GM23338 (cell line): ENCODE data around the gene HAUS8. TPM values are rescaled to one million over a fixed set of nuclear protein-coding genes. Genes with fewer than 3 reads are reported as not detected.

Experiments
- polyA plus RNA-seq: library from polyadenylated mRNA; unstranded; fragments of >200 nt; fragmentation: Nextera tagmentation; extraction: Ambion mirVana; gene quantifications from 2 replicates; pipeline ENCODE4 v1.2.1, GENCODE V29; 2016
- total RNA-seq: library from RNA; depleted of rRNA; stranded (reverse); fragments of >200 nt; shearing (Covaris generic); gene quantifications from 2 replicates; pipeline ENCODE4 v1.2.3, GENCODE V29; 2014; rRNA removed
- TF ChIP-seq, protein P1 (sequence below), 2 experiments: fragments of 200-600 bp in 1 of 2; sonication (generic) in 1 of 2; conservative IDR thresholded peaks; 2 replicates each; pipeline versions ENCODE4 v1.5.1 to v1.6.1; 2016 to 2017; ENCODE audit warnings: antibody characterized with exemption in 2 of 2, low read depth in 2 of 2, mild to moderate bottlenecking in 2 of 2, moderate library complexity in 1 of 2

HAUS8 gene
- total and polyA plus RNA-seq, 2 experiments from 2014 or later = 11.1 to 33.3 TPM

GRCh38 chr19:17001603-17002183 lies 73.6 kb downstream of the HAUS8 start (continued):
- TF ChIP-seq, protein P1, sequence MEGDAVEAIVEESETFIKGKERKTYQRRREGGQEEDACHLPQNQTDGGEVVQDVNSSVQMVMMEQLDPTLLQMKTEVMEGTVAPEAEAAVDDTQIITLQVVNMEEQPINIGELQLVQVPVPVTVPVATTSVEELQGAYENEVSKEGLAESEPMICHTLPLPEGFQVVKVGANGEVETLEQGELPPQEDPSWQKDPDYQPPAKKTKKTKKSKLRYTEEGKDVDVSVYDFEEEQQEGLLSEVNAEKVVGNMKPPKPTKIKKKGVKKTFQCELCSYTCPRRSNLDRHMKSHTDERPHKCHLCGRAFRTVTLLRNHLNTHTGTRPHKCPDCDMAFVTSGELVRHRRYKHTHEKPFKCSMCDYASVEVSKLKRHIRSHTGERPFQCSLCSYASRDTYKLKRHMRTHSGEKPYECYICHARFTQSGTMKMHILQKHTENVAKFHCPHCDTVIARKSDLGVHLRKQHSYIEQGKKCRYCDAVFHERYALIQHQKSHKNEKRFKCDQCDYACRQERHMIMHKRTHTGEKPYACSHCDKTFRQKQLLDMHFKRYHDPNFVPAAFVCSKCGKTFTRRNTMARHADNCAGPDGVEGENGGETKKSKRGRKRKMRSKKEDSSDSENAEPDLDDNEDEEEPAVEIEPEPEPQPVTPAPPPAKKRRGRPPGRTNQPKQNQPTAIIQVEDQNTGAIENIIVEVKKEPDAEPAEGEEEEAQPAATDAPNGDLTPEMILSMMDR (conservative IDR thresholded peaks at IDR 0.05; ENCODE audit: low read depth in 2 of 2) = no peak

Other genes with a start within 250 kb of the HAUS8 start
- gene SIN3B, start 246.1 kb downstream of the HAUS8 start, total RNA-seq = 68.6 and 80.0 TPM in 2 replicates
- gene SIN3B, start 246.1 kb downstream of the HAUS8 start, polyA plus RNA-seq = 36.0 and 37.6 TPM in 2 replicates
- not detected in 2 replicates for gene F2RL3, start 186.5 kb downstream of the HAUS8 start, total RNA-seq
- gene F2RL3, start 186.5 kb downstream of the HAUS8 start, polyA plus RNA-seq = 0.14 TPM in 1 of 2 replicates, not detected in the other
- gene CPAMD8, start 48.6 kb downstream of the HAUS8 start, total RNA-seq = 11.8 and 14.1 TPM in 2 replicates
- 4.4 and 4.6 TPM in 2 replicates for gene CPAMD8, start 48.6 kb downstream of the HAUS8 start, polyA plus RNA-seq
- 61.3 and 65.6 TPM in 2 replicates for gene MYO9B, start 325 bp upstream of the HAUS8 start, total RNA-seq
- gene MYO9B, start 325 bp upstream of the HAUS8 start, polyA plus RNA-seq = 28.7 and 29.0 TPM in 2 replicates
- gene USE1, start 139.9 kb upstream of the HAUS8 start, total RNA-seq = 13.7 and 15.5 TPM in 2 replicates
- gene USE1, start 139.9 kb upstream of the HAUS8 start, polyA plus RNA-seq = 18.6 and 19.4 TPM in 2 replicates
- 9.6 and 12.7 TPM in 2 replicates for gene OCEL1, start 150.8 kb upstream of the HAUS8 start, total RNA-seq
- gene OCEL1, start 150.8 kb upstream of the HAUS8 start, polyA plus RNA-seq = 47.4 and 50.6 TPM in 2 replicates
- gene NR2F6, start 170.5 kb upstream of the HAUS8 start, total RNA-seq = 172 and 209 TPM in 2 replicates
- gene NR2F6, start 170.5 kb upstream of the HAUS8 start, polyA plus RNA-seq = 64.0 and 67.4 TPM in 2 replicates
- gene USHBP1, start 189.3 kb upstream of the HAUS8 start, total RNA-seq = 5.2 and 5.6 TPM in 2 replicates
- gene USHBP1, start 189.3 kb upstream of the HAUS8 start, polyA plus RNA-seq = 4.0 and 4.6 TPM in 2 replicates
- 78.1 and 87.8 TPM in 2 replicates for gene BABAM1, start 192.0 kb upstream of the HAUS8 start, total RNA-seq
- gene BABAM1, start 192.0 kb upstream of the HAUS8 start, polyA plus RNA-seq = 88.7 and 95.0 TPM in 2 replicates
- gene ANKLE1, start 206.4 kb upstream of the HAUS8 start, total RNA-seq = 20.2 and 50.1 TPM in 2 replicates
- gene ANKLE1, start 206.4 kb upstream of the HAUS8 start, polyA plus RNA-seq = 9.1 and 11.2 TPM in 2 replicates
- gene ABHD8, start 228.0 kb upstream of the HAUS8 start, total RNA-seq = 11.4 and 16.5 TPM in 2 replicates
- gene ABHD8, start 228.0 kb upstream of the HAUS8 start, polyA plus RNA-seq = 5.0 and 5.5 TPM in 2 replicates
- 59.9 and 70.6 TPM in 2 replicates for gene MRPL34, start 230.4 kb upstream of the HAUS8 start, total RNA-seq
- 266 and 280 TPM in 2 replicates for gene MRPL34, start 230.4 kb upstream of the HAUS8 start, polyA plus RNA-seq
- 28.2 and 34.6 TPM in 2 replicates for gene DDA1, start 234.1 kb upstream of the HAUS8 start, total RNA-seq
- gene DDA1, start 234.1 kb upstream of the HAUS8 start, polyA plus RNA-seq = 107 and 112 TPM in 2 replicates